HG03039 (cell line): Measurements from ENCODE around the gene PPRC1.
"Not testable (repeated sequence)": the region's sequence is repeated elsewhere in the genome, so short reads cannot be mapped to it uniquely, and the experiment has no call there.

ENCODE experiments used
- ATAC-seq: cut with Tn5 transposase; IDR thresholded peaks from one replicate; pipeline ENCODE4 v1.9.1; 2021; ENCODE audit warnings: mild to moderate bottlenecking, moderate library complexity; ENCODE audit not compliant: unreplicated experiment

PPRC1 gene

GRCh38 chr10:102188298-102188940, 55.6 kb downstream of the PPRC1 start:
- ATAC-seq, result no peak

GRCh38 chr10:102188941-102189898, 56.4 kb downstream of the PPRC1 start:
- ATAC-seq, result not testable (repeated sequence)

- ATAC-seq, result no peak
Measured at GRCh38 chr10:102191956-102192355, 59.1 kb downstream of the PPRC1 start.

GRCh38 chr10:102195296-102195870, 62.5 kb downstream of the PPRC1 start:
- no peak for ATAC-seq

GRCh38 chr10:102196893-102197292, 64.1 kb downstream of the PPRC1 start:
- ATAC-seq, result no peak

GRCh38 chr10:102198027-102198426, 65.2 kb downstream of the PPRC1 start:
- ATAC-seq, result no peak
